ENCODE results near the gene MKLN1. TPM values are rescaled to one million over a fixed set of nuclear protein-coding genes. Genes with fewer than 3 reads are reported as not detected.

Gene MKLN1
- total and polyA plus RNA-seq, 2 of the 4 experiments (the other 2 are of a cell fraction) = 17.5 to 52.0 TPM

- Histone ChIP-seq H3K23ac (ENCODE audit: low read depth, low read length) (no peak overlapping the region), H2BK15ac (ENCODE audit: low read depth, low read length) (no peak overlapping the region), H2BK20ac (ENCODE audit: low read depth, low read length) (no peak overlapping the region), H3K14ac (replicated peaks; ENCODE audit: low read depth, low read length) (no peak overlapping the region), H3K27ac (ENCODE audit: insufficient read depth, low read length) (no peak overlapping the region), H4K5ac (ENCODE audit: low read depth, low read length) (no peak overlapping the region), H2BK5ac (ENCODE audit: low read depth, low read length, poor library complexity, severe bottlenecking) (no peak overlapping the region), H4K91ac (ENCODE audit: insufficient read depth, low read depth, low read length) (no peak overlapping the region), H2BK120ac (ENCODE audit: low read depth, low read length) (no peak overlapping the region), H3K9me3 (ENCODE audit: control insufficient read depth, insufficient read depth, low read length) (no peaks in the 10 kb centered on the region), H3K27me3 (ENCODE audit: control insufficient read depth, insufficient read depth, low read length) (no peaks in the 10 kb centered on the region), H4K8ac (ENCODE audit: low read depth in 2 of 2, low read length in 2 of 2) (no peak overlapping the region), H3K36me3 (ENCODE audit: control insufficient read depth, insufficient read depth, low read length) (no peaks in the 10 kb centered on the region), H3K4ac (ENCODE audit: low read depth, low read length) (no peak overlapping the region), H3K4me1 (ENCODE audit: control insufficient read depth, insufficient read depth, low read length) (no peaks in the 10 kb centered on the region), H2AFZ (replicated peaks; ENCODE audit: low read length, poor library complexity) (no peak overlapping the region), H3K56ac (ENCODE audit: extremely low read depth, insufficient read depth, low read length) (no peak overlapping the region), H2AK5ac (ENCODE audit: low read depth, low read length) (no peak overlapping the region), H2AK9ac (replicated peaks; ENCODE audit: low read depth, low read length, poor library complexity) (no peak overlapping the region), H3K4me2 (ENCODE audit: low read depth, low read length) (no peak overlapping the region), H3K18ac (ENCODE audit: low read depth, low read length) (no peak overlapping the region), H3K4me3 (ENCODE audit: insufficient read depth, low read depth, low read length) (no peak overlapping the region), H4K20me1 (ENCODE audit: insufficient read depth, low read length) (no peaks in the 10 kb centered on the region), H3K79me1 (ENCODE audit: low read depth in 1 of 2, low read length in 2 of 2) (peaks cover 0 to 11% of the 10 kb centered on the region in 2 experiments; a peak in 1 of 4 replicates), H3K9ac (ENCODE audit: low read depth, low read length) (no peak overlapping the region), H3K9me1 (ENCODE audit: insufficient read depth, low read length) (no peaks in the 10 kb centered on the region)
- ChIA-PET CTCF (interaction anchor here (0.7 to 1.1 kb wide), 2 partner anchors 21 to 36 kb away, joined by 3 to 4 read pairs; no protein-coding TSS in a partner anchor), POLR2A (ENCODE audit: unreplicated experiment) (no interaction called here)
- dilution Hi-C loops (cut with HindIII; ENCODE audit: low sequenced_read_pairs, unreplicated experiment) (no loop called here), in situ Hi-C loops (cut with MboI; ENCODE audit: low sequenced_read_pairs) (no loop called here), intact Hi-C loops (cut with micrococcal nuclease) (no loop called here)
- no peak for TF ChIP-seq RFX5 (IDR thresholded peaks at IDR 0.05; ENCODE audit: low read depth, low read length)
- no peak for TF ChIP-seq CEBPB (IDR thresholded peaks at IDR 0.05; ENCODE audit: low read depth, low read length)
- TF ChIP-seq, protein P1, sequence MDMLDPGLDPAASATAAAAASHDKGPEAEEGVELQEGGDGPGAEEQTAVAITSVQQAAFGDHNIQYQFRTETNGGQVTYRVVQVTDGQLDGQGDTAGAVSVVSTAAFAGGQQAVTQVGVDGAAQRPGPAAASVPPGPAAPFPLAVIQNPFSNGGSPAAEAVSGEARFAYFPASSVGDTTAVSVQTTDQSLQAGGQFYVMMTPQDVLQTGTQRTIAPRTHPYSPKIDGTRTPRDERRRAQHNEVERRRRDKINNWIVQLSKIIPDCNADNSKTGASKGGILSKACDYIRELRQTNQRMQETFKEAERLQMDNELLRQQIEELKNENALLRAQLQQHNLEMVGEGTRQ (IDR thresholded peaks at IDR 0.05; ENCODE audit: low read depth, low read length) = no peak
- TF ChIP-seq MAFK (IDR thresholded peaks at IDR 0.05; ENCODE audit: low read depth, low read length) = peak; percentile 76
- TF ChIP-seq, protein P2, sequence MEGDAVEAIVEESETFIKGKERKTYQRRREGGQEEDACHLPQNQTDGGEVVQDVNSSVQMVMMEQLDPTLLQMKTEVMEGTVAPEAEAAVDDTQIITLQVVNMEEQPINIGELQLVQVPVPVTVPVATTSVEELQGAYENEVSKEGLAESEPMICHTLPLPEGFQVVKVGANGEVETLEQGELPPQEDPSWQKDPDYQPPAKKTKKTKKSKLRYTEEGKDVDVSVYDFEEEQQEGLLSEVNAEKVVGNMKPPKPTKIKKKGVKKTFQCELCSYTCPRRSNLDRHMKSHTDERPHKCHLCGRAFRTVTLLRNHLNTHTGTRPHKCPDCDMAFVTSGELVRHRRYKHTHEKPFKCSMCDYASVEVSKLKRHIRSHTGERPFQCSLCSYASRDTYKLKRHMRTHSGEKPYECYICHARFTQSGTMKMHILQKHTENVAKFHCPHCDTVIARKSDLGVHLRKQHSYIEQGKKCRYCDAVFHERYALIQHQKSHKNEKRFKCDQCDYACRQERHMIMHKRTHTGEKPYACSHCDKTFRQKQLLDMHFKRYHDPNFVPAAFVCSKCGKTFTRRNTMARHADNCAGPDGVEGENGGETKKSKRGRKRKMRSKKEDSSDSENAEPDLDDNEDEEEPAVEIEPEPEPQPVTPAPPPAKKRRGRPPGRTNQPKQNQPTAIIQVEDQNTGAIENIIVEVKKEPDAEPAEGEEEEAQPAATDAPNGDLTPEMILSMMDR (conservative IDR thresholded peaks at IDR 0.05; ENCODE audit: low read depth, low read length) = no peak
- DNase-seq (no peak), ATAC-seq (ENCODE audit: low read depth) (no peak)
- BruUV-seq (replicated peaks) = no TSS peak
These were observed 197.0 kb downstream of the MKLN1 start for GRCh38 chr7:131524703-131525102.
